ENCODE results near the gene SMIM22.

Gene SMIM22

DNA sequence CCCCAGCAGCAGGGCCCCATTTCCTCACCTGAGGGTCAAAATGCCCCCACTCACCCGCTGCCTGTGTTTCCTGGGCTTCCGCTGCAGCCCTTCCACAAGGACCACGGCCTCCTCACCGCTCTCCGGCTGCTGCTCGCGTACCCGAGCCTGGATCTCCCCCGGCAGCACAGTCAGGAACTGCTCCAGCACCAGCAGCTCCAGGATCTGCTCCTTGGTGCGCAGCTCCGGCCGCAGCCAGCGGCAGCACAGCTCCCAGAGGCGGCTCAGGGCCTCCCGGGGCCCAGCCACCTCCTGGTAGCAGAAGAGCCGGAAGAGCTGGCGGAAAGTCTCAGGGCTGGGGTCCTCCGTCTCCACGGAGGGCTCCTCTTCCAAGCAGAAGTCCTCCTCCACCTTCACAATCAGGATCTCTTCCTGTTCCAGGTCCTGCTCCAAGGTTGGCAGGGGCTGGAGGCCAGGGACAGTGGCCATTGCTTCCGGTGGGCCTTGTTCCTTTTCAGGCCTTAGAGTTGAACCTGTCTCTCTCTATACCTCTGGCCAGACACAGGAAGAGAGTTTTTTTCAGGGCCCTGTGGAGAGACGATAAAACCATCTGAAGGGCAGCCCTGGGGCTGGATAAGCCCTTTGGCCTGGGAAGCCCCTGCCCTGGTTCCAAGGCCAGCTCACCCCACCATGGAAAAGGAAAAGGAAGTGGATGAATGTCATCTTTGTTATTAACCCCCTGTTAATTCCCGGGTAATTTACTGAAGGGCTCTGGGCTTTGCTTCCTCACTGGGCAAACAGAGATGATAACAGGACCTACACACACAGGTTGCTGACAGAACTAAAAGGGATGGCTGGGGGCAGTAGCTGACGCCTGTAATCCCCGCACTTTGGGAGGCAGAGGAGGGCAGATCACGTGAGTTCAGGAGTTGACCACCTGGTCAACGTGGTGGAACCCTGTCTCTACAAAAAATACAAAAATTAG lies 29.4 kb upstream of the SMIM22 start:
- DNase-seq (no peak), ATAC-seq (no peak)
- H3K27ac Mint-ChIP-seq, result peak overlapping the region; percentile 85 to 87
- H3K27me3 Mint-ChIP-seq, result no peaks in the 10 kb centered on the region
- peaks cover 37% of the 10 kb centered on the region for H3K4me1 Mint-ChIP-seq
- peak overlapping the region; percentile 88 to 90 for H3K4me3 Mint-ChIP-seq
- H3K9me3 Mint-ChIP-seq, result no peaks in the 10 kb centered on the region

GRCh38 chr16:4766875-4767628 lies 28.1 kb upstream of the SMIM22 start, which contains the start of gene ZNF500:
Gene ZNF500, minus strand, starts transcription at chr16:4767162. Its CDS starts 1,184 bp downstream, at chr16:4765978.
- Mint-ChIP-seq H3K27ac (peak within 1 kb of the TSS; percentile 85 to 88), H3K9me3 (no peaks in the 10 kb centered on the region), H3K4me3 (peak within 1 kb of the TSS; percentile 90 to 94), H3K27me3 (no peaks in the 10 kb centered on the region), H3K4me1 (peaks cover 37% of the 10 kb centered on the region)
- DNase-seq (peak; percentile 91 to 94), ATAC-seq (peak; percentile 91)

GRCh38 chr16:4767872-4768548 lies 27.2 kb upstream of the SMIM22 start:
- DNase-seq (no peak), ATAC-seq (no peak)
- H3K4me1 Mint-ChIP-seq, result peaks cover 37% of the 10 kb centered on the region
- peak overlapping the region; percentile 89 to 94 for H3K4me3 Mint-ChIP-seq
- peak overlapping the region in 1 of 2 donors; percentile 88 for H3K27ac Mint-ChIP-seq
- H3K27me3 Mint-ChIP-seq, result no peaks in the 10 kb centered on the region
- H3K9me3 Mint-ChIP-seq, result no peaks in the 10 kb centered on the region

DNA sequence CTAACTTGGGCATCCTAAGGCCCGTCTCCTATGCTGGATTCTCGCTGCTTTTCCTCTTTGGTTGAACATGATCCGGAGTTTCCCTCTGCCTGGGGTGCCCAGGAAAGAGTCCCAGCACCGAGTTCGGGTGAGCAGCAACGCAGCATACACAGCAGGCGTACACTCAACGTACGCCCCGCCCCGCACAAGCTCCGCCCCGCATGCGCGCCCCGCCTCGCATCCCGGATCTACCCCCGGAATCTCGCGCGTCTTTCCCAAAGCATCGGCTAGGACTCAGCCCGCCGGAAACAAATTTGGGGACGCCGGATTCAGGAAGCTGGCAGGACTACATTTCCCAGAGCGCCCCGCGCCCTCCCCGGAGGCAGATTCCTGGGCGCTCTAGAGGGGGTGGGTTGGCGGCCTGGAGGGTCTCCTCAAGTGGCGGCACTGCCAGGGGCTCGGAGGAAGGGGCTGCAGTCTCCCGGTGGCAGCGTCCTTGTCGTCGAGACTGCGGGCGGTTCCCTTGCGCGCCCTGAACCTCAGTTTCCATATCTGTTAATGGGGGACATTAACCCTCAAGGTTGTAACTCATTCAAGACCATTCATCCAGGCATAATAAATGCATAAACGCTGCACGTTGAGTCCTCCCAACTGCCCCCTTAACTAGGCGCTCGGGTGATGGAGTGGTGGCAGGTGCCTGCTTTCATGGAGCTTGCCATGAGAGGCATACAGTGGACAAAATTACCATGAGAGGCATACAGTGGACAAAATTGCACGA lies 26.4 kb upstream of the SMIM22 start:
- peak overlapping the region; percentile 89 to 94 for H3K4me3 Mint-ChIP-seq
- peak; percentile 70 to 88 for DNase-seq
- peaks cover 37% of the 10 kb centered on the region for H3K4me1 Mint-ChIP-seq
- H3K27me3 Mint-ChIP-seq, result no peaks in the 10 kb centered on the region
- H3K27ac Mint-ChIP-seq, result peak overlapping the region; percentile 88 to 95
- peak; percentile 80 for ATAC-seq
- H3K9me3 Mint-ChIP-seq, result no peaks in the 10 kb centered on the region

GRCh38 chr16:4769306-4769638 lies 25.9 kb upstream of the SMIM22 start:
- Mint-ChIP-seq H3K27me3 (no peaks in the 10 kb centered on the region), H3K4me1 (peaks cover 37% of the 10 kb centered on the region), H3K9me3 (no peaks in the 10 kb centered on the region), H3K27ac (no peak overlapping the region), H3K4me3 (peak overlapping the region in 1 of 2 donors; percentile 94)
- DNase-seq (no peak), ATAC-seq (no peak)

DNA sequence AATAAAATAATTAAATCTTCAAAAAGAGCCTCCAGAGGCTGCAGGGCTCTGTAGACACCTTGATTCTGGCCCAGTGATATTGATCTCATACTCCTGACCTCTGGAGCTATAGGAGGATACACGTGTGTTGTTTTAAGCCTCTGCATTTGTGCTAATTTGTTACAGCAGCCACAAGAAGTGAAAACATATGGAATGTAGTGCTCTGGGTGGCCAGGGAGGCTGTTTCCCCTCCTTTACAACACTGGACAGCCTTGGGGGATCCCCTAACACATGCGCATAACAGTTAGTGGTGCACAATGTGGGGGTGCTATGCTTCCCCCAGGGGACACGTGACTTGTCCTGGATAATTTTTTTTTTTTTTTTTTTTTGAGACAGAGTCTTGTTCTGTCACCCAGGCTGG lies 23.5 kb upstream of the SMIM22 start:
- DNase-seq, result no peak
- H3K27ac Mint-ChIP-seq, result no peak overlapping the region
- peaks cover 24% of the 10 kb centered on the region for H3K4me1 Mint-ChIP-seq
- no peaks in the 10 kb centered on the region for H3K9me3 Mint-ChIP-seq
- no peak for ATAC-seq
- no peak overlapping the region for H3K4me3 Mint-ChIP-seq
- no peaks in the 10 kb centered on the region for H3K27me3 Mint-ChIP-seq

DNA sequence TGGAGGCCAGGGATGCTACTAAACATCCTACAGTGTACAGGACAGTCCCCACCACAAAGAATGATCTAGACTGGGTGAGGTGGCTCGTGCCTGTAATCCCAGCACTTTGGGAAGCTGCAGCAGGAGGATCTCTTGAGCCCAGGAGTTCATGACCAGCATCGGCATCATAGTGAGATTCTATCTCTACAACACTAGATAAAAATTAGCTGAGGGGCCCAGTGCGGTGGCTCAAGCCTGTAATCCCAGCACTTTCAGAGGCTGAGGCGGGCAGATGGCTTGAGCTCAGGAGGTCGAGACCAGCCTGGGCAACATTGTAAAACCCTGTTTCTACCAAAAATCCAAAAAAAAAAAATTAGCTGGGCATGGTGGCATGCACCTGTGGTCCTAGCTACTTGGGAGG lies 22.8 kb upstream of the SMIM22 start:
- H3K9me3 Mint-ChIP-seq, result no peaks in the 10 kb centered on the region
- DNase-seq (no peak), ATAC-seq (no peak)
- H3K4me1 Mint-ChIP-seq, result peaks cover 22% of the 10 kb centered on the region
- H3K4me3 Mint-ChIP-seq, result no peak overlapping the region
- no peaks in the 10 kb centered on the region for H3K27me3 Mint-ChIP-seq
- H3K27ac Mint-ChIP-seq, result no peak overlapping the region

GRCh38 chr16:4775005-4775404 lies 20.2 kb upstream of the SMIM22 start:
- DNase-seq (no peak), ATAC-seq (peak; percentile 43)
- Mint-ChIP-seq H3K4me3 (no peak overlapping the region), H3K27ac (no peak overlapping the region), H3K27me3 (no peaks in the 10 kb centered on the region), H3K9me3 (no peaks in the 10 kb centered on the region), H3K4me1 (no peaks in the 10 kb centered on the region)

DNA sequence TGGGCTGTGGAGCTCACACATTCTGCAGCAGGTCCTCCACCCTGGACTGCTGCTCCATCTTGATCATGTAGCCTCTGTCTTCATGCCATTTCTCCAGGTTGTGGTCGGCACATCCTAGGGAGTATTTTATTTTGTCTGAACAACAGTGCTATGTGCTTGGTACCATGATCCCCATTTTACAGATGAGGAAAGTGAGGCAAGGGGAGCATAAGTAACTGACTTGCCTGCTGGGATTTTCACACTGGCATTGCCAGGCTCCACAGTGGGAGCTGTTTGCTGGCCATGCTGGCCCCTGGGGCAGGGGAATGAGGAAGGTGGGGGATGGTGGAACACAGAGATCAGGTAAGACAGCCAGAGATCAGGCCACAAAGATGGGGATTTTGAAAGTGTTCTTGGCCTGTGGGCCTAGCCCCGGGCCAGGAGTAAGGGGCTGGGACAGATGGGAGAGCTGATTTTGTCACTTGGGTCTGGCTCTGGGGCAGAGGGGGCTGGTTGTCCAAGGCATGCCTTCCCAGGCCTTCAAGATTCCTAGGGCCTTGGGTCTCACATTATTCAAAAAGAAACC lies 18.9 kb upstream of the SMIM22 start:
- Mint-ChIP-seq H3K27me3 (no peaks in the 10 kb centered on the region), H3K27ac (no peak overlapping the region), H3K4me3 (no peak overlapping the region), H3K4me1 (no peaks in the 10 kb centered on the region), H3K9me3 (no peaks in the 10 kb centered on the region)
- no peak for DNase-seq
- ATAC-seq, result no peak

- H3K9me3 Mint-ChIP-seq, result no peaks in the 10 kb centered on the region
- no peaks in the 10 kb centered on the region for H3K4me1 Mint-ChIP-seq
- no peak overlapping the region for H3K4me3 Mint-ChIP-seq
- ATAC-seq (no peak), DNase-seq (no peak)
- no peak overlapping the region for H3K27ac Mint-ChIP-seq
- H3K27me3 Mint-ChIP-seq, result no peaks in the 10 kb centered on the region
Observed at GRCh38 chr16:4777339-4778049, 17.7 kb upstream of the SMIM22 start.

DNA sequence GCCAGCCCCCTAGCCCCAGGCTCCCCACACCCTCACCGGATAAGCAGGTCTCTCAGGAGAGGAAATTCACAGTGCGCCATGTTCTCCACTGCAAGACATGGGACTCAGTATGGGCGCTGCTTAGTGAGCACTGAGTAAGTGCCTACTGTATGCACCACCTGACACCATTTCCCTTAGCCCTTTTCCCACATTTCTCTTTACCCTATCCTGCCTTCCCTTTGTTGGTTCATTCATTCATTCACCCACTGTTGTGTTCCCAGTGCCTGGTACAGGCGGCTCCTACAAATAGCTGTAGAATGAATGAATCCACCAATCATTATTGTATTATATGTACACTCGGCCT lies 17.1 kb upstream of the SMIM22 start:
- H3K27me3 Mint-ChIP-seq, result no peaks in the 10 kb centered on the region
- ATAC-seq (no peak), DNase-seq (no peak)
- no peak overlapping the region for H3K4me3 Mint-ChIP-seq
- H3K27ac Mint-ChIP-seq, result no peak overlapping the region
- no peaks in the 10 kb centered on the region for H3K9me3 Mint-ChIP-seq
- no peaks in the 10 kb centered on the region for H3K4me1 Mint-ChIP-seq

DNA sequence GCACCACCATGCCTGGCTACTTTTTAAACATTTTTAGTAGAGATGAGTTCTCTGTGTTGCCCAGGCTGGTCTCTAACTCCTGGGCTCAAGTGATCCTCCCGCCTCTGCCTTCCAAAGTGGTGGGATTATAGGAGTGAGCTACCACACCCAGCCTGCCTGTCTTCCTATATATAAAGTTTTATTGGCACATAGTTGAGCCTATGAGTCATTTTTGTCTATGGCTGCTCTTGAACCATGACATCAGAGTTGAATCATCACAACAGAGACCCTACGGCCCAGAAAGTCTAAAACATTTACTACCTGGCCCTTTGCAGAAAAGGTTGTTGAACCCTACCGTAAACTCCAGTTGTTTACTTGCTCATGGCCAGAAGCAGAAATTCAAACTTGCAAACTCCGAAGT lies 14.9 kb upstream of the SMIM22 start:
- no peaks in the 10 kb centered on the region for H3K4me1 Mint-ChIP-seq
- ATAC-seq, result no peak
- DNase-seq, result no peak
- no peak overlapping the region for H3K27ac Mint-ChIP-seq
- H3K4me3 Mint-ChIP-seq, result no peak overlapping the region
- no peaks in the 10 kb centered on the region for H3K27me3 Mint-ChIP-seq
- no peaks in the 10 kb centered on the region for H3K9me3 Mint-ChIP-seq

- DNase-seq, result no peak
- peak; percentile 26 for ATAC-seq
- no peak overlapping the region for H3K27ac Mint-ChIP-seq
- H3K4me1 Mint-ChIP-seq, result no peaks in the 10 kb centered on the region
- no peaks in the 10 kb centered on the region for H3K27me3 Mint-ChIP-seq
- H3K9me3 Mint-ChIP-seq, result no peaks in the 10 kb centered on the region
- no peak overlapping the region for H3K4me3 Mint-ChIP-seq
Observed at GRCh38 chr16:4783251-4783950, 11.8 kb upstream of the SMIM22 start.

GRCh38 chr16:4783951-4784336 lies 11.2 kb upstream of the SMIM22 start:
- no peaks in the 10 kb centered on the region for H3K9me3 Mint-ChIP-seq
- no peaks in the 10 kb centered on the region for H3K27me3 Mint-ChIP-seq
- DNase-seq (no peak), ATAC-seq (peak; percentile 37)
- H3K4me3 Mint-ChIP-seq, result no peak overlapping the region
- no peaks in the 10 kb centered on the region for H3K4me1 Mint-ChIP-seq
- peak overlapping the region; percentile 33 to 89 for H3K27ac Mint-ChIP-seq

Measured in stimulated activated naive CD8-positive, alpha-beta T cell treated with anti-CD3 and anti-CD28 coated beads, Interleukin-15, amount 100 ng/mL, for 72 hours (primary cell).